HEK293T (cell line): Measurements from ENCODE around the gene ACBD7.

Source experiments
- CTCF ChIA-PET: fragments of 350-600 bp; formaldehyde crosslinking; extraction: SDS; loops from one replicate; lab custom pipeline; 2021; ENCODE audit warnings: antibody characterized with exemption, inconsistent platforms; lab: Yijun Ruan, JAX
- POLR2A ChIA-PET: fragments of 350-600 bp; formaldehyde crosslinking; extraction: SDS; loops from one replicate; lab custom pipeline; 2020; ENCODE audit warnings: antibody characterized with exemption, inconsistent platforms; lab: Yijun Ruan, JAX
- DNase-seq: peaks from one replicate; pipeline ENCODE4 v3.0.0; 2012; ENCODE audit warnings: mixed read lengths; ENCODE audit errors: extremely low spot score
- ARNT ChIP-seq: fragments of 450-650 bp; IDR thresholded peaks from 2 replicates; pipeline ENCODE4 v1.6.1; 2017; ENCODE audit warnings: mild to moderate bottlenecking
- BHLHE40 ChIP-seq: fragments of 450-650 bp; IDR thresholded peaks from 2 replicates; pipeline ENCODE4 v1.6.1; 2016; ENCODE audit warnings: mild to moderate bottlenecking, moderate library complexity, borderline replicate concordance
- CTBP1 ChIP-seq: fragments of 450-650 bp; IDR thresholded peaks from 2 replicates; pipeline ENCODE4 v1.6.1; 2016; ENCODE audit warnings: borderline replicate concordance
- ELF4 ChIP-seq: fragments of 450-650 bp; IDR thresholded peaks from 2 replicates; pipeline ENCODE4 v1.6.1; 2017; ENCODE audit warnings: antibody characterized with exemption
- FOXA1 ChIP-seq: fragments of 450-650 bp; IDR thresholded peaks from 2 replicates; pipeline ENCODE4 v1.6.1; 2016; ENCODE audit warnings: mild to moderate bottlenecking
- FOXK2 ChIP-seq: fragments of 450-650 bp; IDR thresholded peaks from 2 replicates; pipeline ENCODE4 v1.6.1; 2016; ENCODE audit warnings: mild to moderate bottlenecking
- FOXM1 ChIP-seq: fragments of 450-650 bp; IDR thresholded peaks from 2 replicates; pipeline ENCODE4 v1.6.1; 2017; ENCODE audit warnings: mild to moderate bottlenecking, borderline replicate concordance
- HDGF ChIP-seq: fragments of 450-650 bp; IDR thresholded peaks from 2 replicates; pipeline ENCODE4 v1.6.1; 2017; ENCODE audit warnings: antibody characterized with exemption, borderline replicate concordance
- L3MBTL2 ChIP-seq: fragments of 450-650 bp; conservative IDR thresholded peaks from 2 replicates; pipeline ENCODE4 v1.6.1; 2016; ENCODE audit warnings: mild to moderate bottlenecking
- LEF1 ChIP-seq: fragments of 450-650 bp; IDR thresholded peaks from 2 replicates; pipeline ENCODE4 v1.6.1; 2017; ENCODE audit warnings: mild to moderate bottlenecking, borderline replicate concordance
- NFRKB ChIP-seq: fragments of 450-650 bp; IDR thresholded peaks from 2 replicates; pipeline ENCODE4 v1.6.1; 2016; ENCODE audit warnings: mild to moderate bottlenecking, moderate library complexity
- SP1 ChIP-seq: fragments of 450-650 bp; IDR thresholded peaks from 2 replicates; pipeline ENCODE4 v1.6.1; 2017
- SUZ12 ChIP-seq: fragments of 450-650 bp; IDR thresholded peaks from 2 replicates; pipeline ENCODE4 v1.6.1; 2016; ENCODE audit warnings: mild to moderate bottlenecking
- TARDBP ChIP-seq: fragments of 450-650 bp; IDR thresholded peaks from 2 replicates; pipeline ENCODE4 v1.6.1; 2016
- ZNF384 ChIP-seq: fragments of 450-650 bp; IDR thresholded peaks from 2 replicates; pipeline ENCODE4 v1.6.1; 2016
- TF ChIP-seq, protein P1 (sequence below): fragments of 450-650 bp; IDR thresholded peaks from 2 replicates; pipeline ENCODE4 v1.6.1; 2016

ACBD7 gene

DNA sequence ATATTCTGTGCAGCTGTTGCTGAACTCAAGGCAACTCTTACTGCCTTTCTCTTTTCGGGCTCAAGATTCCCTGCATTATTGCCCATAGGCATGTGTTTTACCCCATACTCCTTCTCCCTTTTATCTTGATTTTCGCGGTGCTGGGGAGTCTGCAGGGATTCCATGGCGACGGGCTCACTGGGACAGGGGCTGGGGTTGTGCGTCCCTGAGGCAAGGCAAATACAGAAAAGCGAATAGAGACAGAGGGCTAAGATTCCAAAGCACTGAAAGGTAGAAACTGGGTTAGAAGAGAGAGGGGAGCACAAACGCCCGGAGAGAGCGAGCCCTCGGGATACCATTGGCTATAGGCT lies 8.1 kb upstream of the ACBD7 start:
- POLR2A ChIA-PET, result no interaction called here
- DNase-seq, result peak; percentile 22
- TF ChIP-seq FOXK2 (no peak), ARNT (no peak), TARDBP (no peak), LEF1 (no peak), CTBP1 (no peak), ELF4 (no peak), FOXM1 (no peak), SUZ12 (no peak), SP1 (no peak), NFRKB (no peak), HDGF (no peak), ZNF384 (no peak), BHLHE40 (no peak), FOXA1 (no peak), L3MBTL2 (no peak)
- TF ChIP-seq, protein P1, sequence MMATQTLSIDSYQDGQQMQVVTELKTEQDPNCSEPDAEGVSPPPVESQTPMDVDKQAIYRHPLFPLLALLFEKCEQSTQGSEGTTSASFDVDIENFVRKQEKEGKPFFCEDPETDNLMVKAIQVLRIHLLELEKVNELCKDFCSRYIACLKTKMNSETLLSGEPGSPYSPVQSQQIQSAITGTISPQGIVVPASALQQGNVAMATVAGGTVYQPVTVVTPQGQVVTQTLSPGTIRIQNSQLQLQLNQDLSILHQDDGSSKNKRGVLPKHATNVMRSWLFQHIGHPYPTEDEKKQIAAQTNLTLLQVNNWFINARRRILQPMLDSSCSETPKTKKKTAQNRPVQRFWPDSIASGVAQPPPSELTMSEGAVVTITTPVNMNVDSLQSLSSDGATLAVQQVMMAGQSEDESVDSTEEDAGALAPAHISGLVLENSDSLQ, result no peak
- CTCF ChIA-PET, result no interaction called here

DNA sequence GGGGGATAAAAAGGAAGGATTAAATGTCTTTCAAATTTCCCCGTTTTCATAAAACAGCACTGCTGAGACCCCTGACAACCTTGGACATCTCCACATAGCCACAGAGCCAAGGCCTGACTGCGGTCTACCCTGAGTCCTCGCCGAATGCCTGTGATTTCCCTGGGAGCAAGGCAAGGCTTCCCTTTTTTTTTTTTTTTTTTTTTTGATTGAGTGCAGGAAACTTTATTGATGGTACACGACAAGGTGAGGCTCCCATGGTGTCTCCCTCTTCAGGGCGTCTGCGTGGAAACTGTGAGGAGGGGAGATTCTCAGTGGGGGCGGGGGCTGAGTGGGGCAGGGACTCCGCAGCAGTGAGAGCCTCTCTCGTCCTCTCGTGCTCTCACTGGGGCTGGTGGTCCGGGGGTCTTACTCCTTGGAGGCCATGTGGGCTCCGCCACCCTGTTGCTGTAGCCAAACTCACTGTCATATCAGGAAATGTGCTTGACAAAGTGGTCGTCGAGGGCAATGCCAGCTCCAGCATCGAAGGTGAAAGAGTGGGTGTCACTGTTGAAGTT lies 4.4 kb upstream of the ACBD7 start:
- DNase-seq, result no peak
- TF ChIP-seq ZNF384 (peak; percentile 96), FOXK2 (no peak), SUZ12 (no peak), HDGF (no peak)
- ChIA-PET POLR2A (no interaction called here), CTCF (no interaction called here)

DNA sequence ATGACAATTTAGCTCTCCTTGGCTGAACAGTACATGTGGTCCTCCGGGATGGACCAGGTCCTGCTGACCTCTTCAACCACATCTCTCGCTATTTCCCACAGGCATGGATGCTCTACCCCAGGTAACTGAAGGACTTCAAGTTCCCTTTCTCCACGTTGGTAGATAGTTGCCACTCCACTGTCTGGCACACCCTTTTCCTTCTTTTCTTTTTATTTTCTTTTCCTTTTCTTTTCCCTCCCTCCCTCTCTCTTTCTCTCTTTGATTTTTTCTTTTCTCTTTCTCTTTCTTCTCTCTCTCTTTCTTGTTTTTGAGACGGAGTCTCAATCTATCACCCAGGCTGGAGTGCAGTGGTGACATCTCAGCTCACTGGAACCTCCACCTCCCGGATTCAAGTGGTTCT lies 2.8 kb upstream of the ACBD7 start:
- POLR2A ChIA-PET, result no interaction called here
- CTCF ChIA-PET, result no interaction called here
- no peak for DNase-seq
- no peak for TF ChIP-seq NFRKB
- no peak for TF ChIP-seq ELF4
- TF ChIP-seq FOXA1, result no peak
- TF ChIP-seq, protein P1, result no peak
- no peak for TF ChIP-seq FOXK2
- no peak for TF ChIP-seq ZNF384

DNA sequence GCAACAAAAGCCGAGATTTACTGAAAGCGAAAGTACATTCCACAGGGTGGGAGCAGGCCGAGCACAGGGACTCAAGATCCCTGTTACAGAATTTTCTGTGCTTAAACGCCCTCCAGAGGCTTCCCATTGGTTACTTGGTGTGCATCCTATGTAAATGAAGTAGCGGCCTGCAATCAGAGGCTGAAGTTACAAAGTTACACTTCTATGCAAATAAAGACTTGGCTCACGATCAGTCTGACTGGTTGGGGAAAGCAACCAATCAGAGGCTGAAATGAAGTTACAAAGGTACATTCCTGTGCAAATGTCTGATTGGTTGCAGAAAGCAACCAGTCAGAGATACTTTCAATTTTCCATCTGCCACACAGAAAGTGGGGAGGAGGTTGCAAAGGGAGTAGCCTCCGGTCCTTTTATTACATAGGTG lies 4.1 kb downstream of the ACBD7 start:
- TF ChIP-seq, protein P1, result no peak
- TF ChIP-seq FOXA1 (no peak), ELF4 (no peak), CTBP1 (no peak), TARDBP (no peak)
- DNase-seq, result peak; percentile 32
- ChIA-PET POLR2A (interaction anchor here (1.9 kb wide), 1 partner anchor 126 kb away, joined by 6 read pairs; the partner anchor contains the start of gene MEIG1), CTCF (no interaction called here)

GRCh38 chr10:15083674-15084501 lies 4.7 kb downstream of the ACBD7 start:
- TF ChIP-seq ELF4, result no peak
- TF ChIP-seq FOXA1, result no peak
- TF ChIP-seq SUZ12, result no peak
- no peak for TF ChIP-seq FOXK2
- TF ChIP-seq LEF1, result no peak
- no peak for TF ChIP-seq FOXM1
- no peak for DNase-seq
- ChIA-PET POLR2A (interaction anchor here (1.9 kb wide), 1 partner anchor 125 kb away, joined by 6 read pairs; the partner anchor contains the start of gene MEIG1), CTCF (no interaction called here)

GRCh38 chr10:15075421-15075820 lies 13.2 kb downstream of the ACBD7 start:
- DNase-seq, result no peak
- ChIA-PET POLR2A (no interaction called here), CTCF (no interaction called here)
- TF ChIP-seq ARNT, result no peak
- TF ChIP-seq, protein P1, result no peak
- TF ChIP-seq L3MBTL2, result no peak
- no peak for TF ChIP-seq BHLHE40
- TF ChIP-seq NFRKB, result no peak
- no peak for TF ChIP-seq SP1
- TF ChIP-seq ZNF384, result no peak
- no peak for TF ChIP-seq TARDBP
- TF ChIP-seq HDGF, result no peak
- TF ChIP-seq FOXM1, result no peak
- no peak for TF ChIP-seq FOXA1
- no peak for TF ChIP-seq CTBP1
- TF ChIP-seq LEF1, result no peak
- no peak for TF ChIP-seq SUZ12
- no peak for TF ChIP-seq FOXK2
- TF ChIP-seq ELF4, result no peak
